ENCODE results near the gene PPP5C.
A peak's percentile ranks its signal among the peaks of the same experiment; 100 is the strongest.
"Not testable (repeated sequence)": the region's sequence is repeated elsewhere in the genome, so short reads cannot be mapped to it uniquely, and the experiment has no call there.

PPP5C gene

GRCh38 chr19:46411088-46411924 lies 64.4 kb downstream of the PPP5C start:
- no peak for DNase-seq

GRCh38 chr19:46411925-46412649 lies 65.2 kb downstream of the PPP5C start:
- DNase-seq: no peak

GRCh38 chr19:46412650-46413261 lies 65.9 kb downstream of the PPP5C start:
- DNase-seq: peak in 1 of 6 experiments; percentile 12

- no peak for DNase-seq
Measured at GRCh38 chr19:46413262-46414031, 66.6 kb downstream of the PPP5C start, which contains the start of gene CCDC8. CCDC8 (minus strand) TSS chr19:46413564; CDS start chr19:46412810, 754 bp downstream.

GRCh38 chr19:46414899-46415298 lies 68.0 kb downstream of the PPP5C start:
- DNase-seq: not testable (repeated sequence)

- DNase-seq: not testable (repeated sequence)
Measured at GRCh38 chr19:46415804-46416709, 69.2 kb downstream of the PPP5C start.

GRCh38 chr19:46420056-46420455 lies 73.2 kb downstream of the PPP5C start:
- DNase-seq: no peak

- DNase-seq: no peak
Measured at GRCh38 chr19:46422344-46422743, 75.5 kb downstream of the PPP5C start.

- DNase-seq: no peak
Measured at GRCh38 chr19:46423188-46423587, 76.3 kb downstream of the PPP5C start.

- DNase-seq: no peak
Measured at GRCh38 chr19:46426035-46426505, 79.2 kb downstream of the PPP5C start.

- DNase-seq: peak in 1 of 6 experiments; percentile 14
Measured at GRCh38 chr19:46426506-46427162, 79.7 kb downstream of the PPP5C start.

- no peak for DNase-seq
Measured at GRCh38 chr19:46427518-46428045, 80.7 kb downstream of the PPP5C start.

GRCh38 chr19:46428239-46429135 lies 81.6 kb downstream of the PPP5C start, which contains the start of gene PNMA8C:
PNMA8C (minus strand) TSS chr19:46428936; CDS start chr19:46428359, 577 bp downstream.
- DNase-seq: peak in 2 of 6 experiments; percentile 14 to 23

- DNase-seq: no peak
Measured at GRCh38 chr19:46429999-46430398, 83.1 kb downstream of the PPP5C start.

GRCh38 chr19:46431824-46432223 lies 84.9 kb downstream of the PPP5C start:
- no peak for DNase-seq

GRCh38 chr19:46433470-46433869 lies 86.6 kb downstream of the PPP5C start:
- DNase-seq: not testable (repeated sequence)

- no peak for DNase-seq
Measured at GRCh38 chr19:46435009-46435408, 88.1 kb downstream of the PPP5C start.

- not testable (repeated sequence) for DNase-seq
Measured at GRCh38 chr19:46435689-46436088, 88.8 kb downstream of the PPP5C start.

Measured in stimulated activated naive CD4-positive, alpha-beta T cell (primary cell).